ENCODE data around the gene ZBTB7C.

DNA sequence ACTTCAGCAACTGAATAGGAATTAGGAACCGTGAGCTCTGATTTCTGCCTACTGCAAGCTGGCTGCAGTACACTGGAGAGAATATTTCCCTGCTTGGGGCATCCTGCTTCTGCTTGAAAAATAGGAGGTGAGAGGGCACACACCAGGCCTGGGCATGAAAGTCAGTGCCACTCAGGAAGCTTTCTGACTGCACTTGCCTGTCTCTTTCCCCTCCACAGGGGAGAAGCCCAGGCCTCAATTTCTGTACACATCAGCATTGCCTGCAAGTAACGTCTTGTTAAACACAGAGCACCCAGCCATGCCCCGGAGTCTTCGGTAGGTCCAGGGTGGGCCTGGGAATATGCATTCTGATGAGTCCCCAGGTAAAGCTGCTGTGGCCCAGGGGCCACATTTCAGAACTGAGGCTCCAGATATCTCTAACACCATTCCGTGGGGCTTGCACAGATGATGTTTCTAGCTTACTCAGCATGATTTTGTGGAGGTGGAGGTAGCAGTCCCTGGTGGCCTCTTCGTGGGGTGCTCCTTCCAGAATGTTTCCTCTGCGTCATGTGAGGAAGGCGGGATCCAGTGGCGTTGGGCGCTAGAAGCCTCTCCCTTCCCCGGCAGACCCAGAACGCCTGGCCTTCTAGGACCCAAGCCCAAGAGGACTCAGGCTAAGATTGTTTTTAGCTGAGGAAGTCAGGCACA is 114.1 kb downstream of the ZBTB7C start:
- TF ChIP-seq, protein P1, sequence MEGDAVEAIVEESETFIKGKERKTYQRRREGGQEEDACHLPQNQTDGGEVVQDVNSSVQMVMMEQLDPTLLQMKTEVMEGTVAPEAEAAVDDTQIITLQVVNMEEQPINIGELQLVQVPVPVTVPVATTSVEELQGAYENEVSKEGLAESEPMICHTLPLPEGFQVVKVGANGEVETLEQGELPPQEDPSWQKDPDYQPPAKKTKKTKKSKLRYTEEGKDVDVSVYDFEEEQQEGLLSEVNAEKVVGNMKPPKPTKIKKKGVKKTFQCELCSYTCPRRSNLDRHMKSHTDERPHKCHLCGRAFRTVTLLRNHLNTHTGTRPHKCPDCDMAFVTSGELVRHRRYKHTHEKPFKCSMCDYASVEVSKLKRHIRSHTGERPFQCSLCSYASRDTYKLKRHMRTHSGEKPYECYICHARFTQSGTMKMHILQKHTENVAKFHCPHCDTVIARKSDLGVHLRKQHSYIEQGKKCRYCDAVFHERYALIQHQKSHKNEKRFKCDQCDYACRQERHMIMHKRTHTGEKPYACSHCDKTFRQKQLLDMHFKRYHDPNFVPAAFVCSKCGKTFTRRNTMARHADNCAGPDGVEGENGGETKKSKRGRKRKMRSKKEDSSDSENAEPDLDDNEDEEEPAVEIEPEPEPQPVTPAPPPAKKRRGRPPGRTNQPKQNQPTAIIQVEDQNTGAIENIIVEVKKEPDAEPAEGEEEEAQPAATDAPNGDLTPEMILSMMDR (IDR thresholded peaks at IDR 0.05; ENCODE audit: low read depth, low read length, missing input control) = no peak
- no peak for TF ChIP-seq RAD21 (IDR thresholded peaks at IDR 0.05)
- TF ChIP-seq, protein P2, sequence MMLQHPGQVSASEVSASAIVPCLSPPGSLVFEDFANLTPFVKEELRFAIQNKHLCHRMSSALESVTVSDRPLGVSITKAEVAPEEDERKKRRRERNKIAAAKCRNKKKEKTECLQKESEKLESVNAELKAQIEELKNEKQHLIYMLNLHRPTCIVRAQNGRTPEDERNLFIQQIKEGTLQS (IDR thresholded peaks at IDR 0.05) = no peak
- TF ChIP-seq TAF1 (conservative IDR thresholded peaks at IDR 0.05) = no peak
- no peak for TF ChIP-seq GABPA (IDR thresholded peaks at IDR 0.05 in 1 of 2, conservative IDR thresholded peaks at IDR 0.05 in 1 of 2)
- no peak for TF ChIP-seq SP1 (IDR thresholded peaks at IDR 0.05)
- no peak for TF ChIP-seq HNF4G (IDR thresholded peaks at IDR 0.05)
- no peak for TF ChIP-seq YY1 (IDR thresholded peaks at IDR 0.05)
- TF ChIP-seq HNF4A (conservative IDR thresholded peaks at IDR 0.05) = no peak
- no peak for TF ChIP-seq RXRA (IDR thresholded peaks at IDR 0.05)

All from liver (tissue), 3 donors.